GM19025 (cell line): Measurements from ENCODE around the gene COL23A1.

ENCODE experiments used
- ATAC-seq: cut with Tn5 transposase; IDR thresholded peaks from one replicate; pipeline ENCODE4 v1.9.1; 2021; ENCODE audit warnings: mild to moderate bottlenecking, low read depth, moderate library complexity; ENCODE audit not compliant: unreplicated experiment

Gene COL23A1

GRCh38 chr5:178196281-178196812, 393.8 kb downstream of the COL23A1 start:
- ATAC-seq: no peak

GRCh38 chr5:178194026-178194425, 396.2 kb downstream of the COL23A1 start:
- ATAC-seq: no peak

- ATAC-seq: no peak
These were observed 396.9 kb downstream of the COL23A1 start for GRCh38 chr5:178193251-178193809.

GRCh38 chr5:178192787-178193186, 397.4 kb downstream of the COL23A1 start:
- ATAC-seq: no peak

GRCh38 chr5:178192244-178192643, 397.9 kb downstream of the COL23A1 start:
- no peak for ATAC-seq

GRCh38 chr5:178191661-178192060, 398.5 kb downstream of the COL23A1 start:
- ATAC-seq: no peak

GRCh38 chr5:178189433-178189832, 400.8 kb downstream of the COL23A1 start:
- no peak for ATAC-seq
